Small intestine (tissue), 7 donors: ENCODE data around the gene NOD1. TPM values are rescaled to one million over a fixed set of nuclear protein-coding genes. Genes with fewer than 3 reads are reported as not detected.

ENCODE experiments used
- DNase-seq, 2 donors: peaks; one replicate each; pipeline versions ENCODE4 v3.0.0 to v3.0.0-alpha.2; 2013
- FAIRE-seq: peaks from 2 replicates; lab custom pipeline; 2012; peaks lifted over from hg19 to GRCh38; lab: Jason Lieb, UNC
- H3K27ac ChIP-seq, 3 donors: one replicate each; pipeline ENCODE4 v1.5.1; 2013; ENCODE audit warnings: low read length in 2 of 3, mild to moderate bottlenecking in 2 of 3, control low read depth in 1 of 3, inconsistent platforms in 1 of 3, low read depth in 1 of 3, moderate library complexity in 1 of 3
- H3K27me3 ChIP-seq, 3 donors: one replicate each; pipeline ENCODE4 v1.6.1; 2013; ENCODE audit warnings: low read length in 3 of 3, inconsistent platforms in 1 of 3; ENCODE audit not compliant: control insufficient read depth in 3 of 3, insufficient read depth in 3 of 3
- H3K36me3 ChIP-seq, 3 donors: one replicate each; pipeline ENCODE4 v1.6.1; 2013; ENCODE audit warnings: low read length in 3 of 3, inconsistent platforms in 1 of 3, low read depth in 1 of 3, mild to moderate bottlenecking in 1 of 3, moderate library complexity in 1 of 3; ENCODE audit not compliant: control insufficient read depth in 3 of 3, insufficient read depth in 2 of 3
- H3K4me1 ChIP-seq, 3 donors: one replicate each; pipeline ENCODE4 v1.6.1; 2013; ENCODE audit warnings: low read length in 2 of 3, inconsistent platforms in 1 of 3, low read depth in 1 of 3, mild to moderate bottlenecking in 1 of 3, moderate library complexity in 1 of 3; ENCODE audit not compliant: control insufficient read depth in 3 of 3, insufficient read depth in 2 of 3
- H3K4me3 ChIP-seq, 3 donors: one replicate each; pipeline ENCODE4 v1.5.1; 2013; ENCODE audit warnings: low read length in 3 of 3, control low read depth in 1 of 3, inconsistent platforms in 1 of 3, low read depth in 1 of 3, mild to moderate bottlenecking in 1 of 3, moderate library complexity in 1 of 3
- H3K9me3 ChIP-seq, 2 donors: one replicate each; pipeline ENCODE4 v1.6.1; 2013; ENCODE audit warnings: low read depth in 1 of 2, low read length in 1 of 2; ENCODE audit not compliant: control insufficient read depth in 2 of 2, insufficient read depth in 1 of 2
- WGBS, 3 donors: extraction: QIAGEN DNeasy Blood & Tissue Kit; methylation state at CpG; one replicate each; pipeline ENCODE4 v1.1.7; 2013; 5-methylcytosine and 5-hydroxymethylcytosine counted together
- polyA plus RNA-seq, 4 donors: library from polyadenylated mRNA; stranded (reverse) in 3 of 4; unstranded in 1 of 4; fragments of 200-250 nt in 3 of 4; fragments of 120-200 nt in 1 of 4; gene quantifications; one replicate each; pipeline versions ENCODE4 v1.2.1 to v1.2.3, GENCODE V29; 2013
- donor health status: healthy with polysubstance abuse.
- donor health status: control.
- donor health status: control.
- donor health status: Bipolar disorder and iron deficiency.
- donor health status: healthy.

Gene NOD1
- polyA plus RNA-seq, 4 donors, result 3.4 to 8.9 (median 5.5) TPM

- Histone ChIP-seq H3K27ac (peak overlapping the region in 1 of 3 donors; percentile 72), H3K4me1 (peaks cover 0 to 11% (median 9%) of the 10 kb centered on the region in 3 donors)
- 67 to 81% (median 69%) methylated on average over 2 of the region's 2 CpGs for WGBS, 3 donors
Observed at GRCh38 chr7:30465811-30466180, 12.8 kb downstream of the NOD1 start.

GRCh38 chr7:30465046-30465810 is 13.4 kb downstream of the NOD1 start:
- Histone ChIP-seq H3K36me3 (peaks cover 0 to 11% (median 0%) of the 10 kb centered on the region in 3 donors), H3K9me3 (no peaks in the 10 kb centered on the region), H3K4me3 (no peak overlapping the region), H3K27me3 (no peaks in the 10 kb centered on the region), H3K27ac (peak overlapping the region in 1 of 3 donors; percentile 47), H3K4me1 (peaks cover 0 to 15% (median 14%) of the 10 kb centered on the region in 3 donors)
- no peak for FAIRE-seq
- 71 to 88% (median 83%) methylated on average over 5 of the region's 5 CpGs for WGBS, 3 donors
- DNase-seq, result no peak

More at GRCh38 chr7:30465811-30466180, 12.8 kb downstream of the NOD1 start:
- DNase-seq, result no peak
- no peaks in the 10 kb centered on the region for H3K9me3 ChIP-seq
- H3K4me3 ChIP-seq, result no peak overlapping the region
- H3K27me3 ChIP-seq, result no peaks in the 10 kb centered on the region
- FAIRE-seq, result no peak
- H3K36me3 ChIP-seq, result peaks cover 0 to 11% (median 0%) of the 10 kb centered on the region in 3 donors

GRCh38 chr7:30464231-30464671 is 14.3 kb downstream of the NOD1 start:
- no peak for FAIRE-seq
- Histone ChIP-seq H3K9me3 (no peaks in the 10 kb centered on the region), H3K27ac (no peak overlapping the region), H3K4me3 (no peak overlapping the region), H3K27me3 (no peaks in the 10 kb centered on the region), H3K36me3 (peaks cover 0 to 6% (median 0%) of the 10 kb centered on the region in 3 donors), H3K4me1 (peaks cover 0 to 19% (median 14%) of the 10 kb centered on the region in 3 donors)
- DNase-seq, result no peak
- 70 to 79% (median 76%) methylated on average over 5 of the region's 5 CpGs for WGBS, 3 donors

- Histone ChIP-seq H3K9me3 (no peaks in the 10 kb centered on the region), H3K4me1 (peaks cover 0 to 17% (median 16%) of the 10 kb centered on the region in 3 donors), H3K27me3 (no peaks in the 10 kb centered on the region), H3K4me3 (no peak overlapping the region), H3K36me3 (peaks cover 0 to 4% (median 0%) of the 10 kb centered on the region in 3 donors), H3K27ac (no peak overlapping the region)
- DNase-seq (no peak), FAIRE-seq (no peak)
- WGBS, 3 donors, result 80 to 91% (median 88%) methylated on average over 6 of the region's 6 CpGs
Observed at GRCh38 chr7:30463405-30464145, 15.0 kb downstream of the NOD1 start.

- no peaks in the 10 kb centered on the region for H3K9me3 ChIP-seq
- FAIRE-seq, result no peak
- H3K27me3 ChIP-seq, result no peaks in the 10 kb centered on the region
- DNase-seq, result no peak
- H3K4me3 ChIP-seq, result no peak overlapping the region
- H3K27ac ChIP-seq, result no peak overlapping the region
- H3K4me1 ChIP-seq, result peaks cover 0 to 16% (median 14%) of the 10 kb centered on the region in 3 donors
- H3K36me3 ChIP-seq, result peaks cover 0 to 8% (median 0%) of the 10 kb centered on the region in 3 donors
- 96 to 100% (median 97%) methylated on average over 1 of the region's 1 CpG for WGBS, 3 donors
Observed at GRCh38 chr7:30462179-30462578, 16.4 kb downstream of the NOD1 start.

- no peak for FAIRE-seq
- WGBS, 3 donors, result 45 to 69% (median 65%) methylated on average over 4 of the region's 4 CpGs
- peaks cover 3 to 24% (median 5%) of the 10 kb centered on the region in 3 donors for H3K36me3 ChIP-seq
- H3K27ac ChIP-seq, result peak overlapping the region in 2 of 3 donors; percentile 47 to 72
- H3K27me3 ChIP-seq, result no peaks in the 10 kb centered on the region
- H3K9me3 ChIP-seq, result no peaks in the 10 kb centered on the region
- DNase-seq, result no peak
- H3K4me1 ChIP-seq, result peaks cover 0 to 16% (median 11%) of the 10 kb centered on the region in 3 donors
- no peak overlapping the region for H3K4me3 ChIP-seq
Observed at GRCh38 chr7:30460246-30460633, 18.3 kb downstream of the NOD1 start.

- FAIRE-seq (no peak), DNase-seq (peak; percentile 18 to 91)
- Histone ChIP-seq H3K27ac (peak overlapping the region in 2 of 3 donors; percentile 47 to 72), H3K9me3 (no peaks in the 10 kb centered on the region), H3K27me3 (no peaks in the 10 kb centered on the region), H3K4me1 (peaks cover 0 to 16% (median 8%) of the 10 kb centered on the region in 3 donors), H3K4me3 (no peak overlapping the region), H3K36me3 (peaks cover 3 to 29% (median 5%) of the 10 kb centered on the region in 3 donors)
- WGBS, 3 donors, result 18 to 38% (median 38%) methylated on average over 9 of the region's 9 CpGs
Observed at GRCh38 chr7:30459591-30460245, 18.9 kb downstream of the NOD1 start.

GRCh38 chr7:30458311-30458710 is 20.3 kb downstream of the NOD1 start:
- Histone ChIP-seq H3K27me3 (no peaks in the 10 kb centered on the region), H3K27ac (no peak overlapping the region), H3K9me3 (no peaks in the 10 kb centered on the region), H3K4me1 (peaks cover 0 to 16% (median 8%) of the 10 kb centered on the region in 3 donors), H3K36me3 (peaks cover 3 to 33% (median 5%) of the 10 kb centered on the region in 3 donors), H3K4me3 (no peak overlapping the region)
- DNase-seq (no peak), FAIRE-seq (no peak)
- WGBS, 3 donors, result 62 to 88% (median 80%) methylated on average over 1 of the region's 1 CpG
